A549 (cell line): ENCODE data around the gene POLA1. TPM values are rescaled to one million over a fixed set of nuclear protein-coding genes. Genes with fewer than 3 reads are reported as not detected.
A peak's percentile ranks its signal among the peaks of the same experiment; 100 is the strongest.

ENCODE experiments used
- ATAC-seq, 2 experiments: fragments of 200-7000 bp in 1 of 2; fragments of >200 bp in 1 of 2; cut with Nextera tagmentation in 1 of 2; cut with Tn5 transposase in 1 of 2; 3 replicates each; pipeline versions ENCODE4 v1.8.0 to v1.9.1; 2018 to 2020; ENCODE audit warnings: mild to moderate bottlenecking in 1 of 2, moderate library complexity in 1 of 2
- CTCF ChIA-PET: fragments of 300-600 bp; sonication (Branson Sonifier 250); formaldehyde crosslinking; extraction: SDS; loops from one replicate; lab custom pipeline; 2021; ENCODE audit warnings: antibody characterized with exemption, inconsistent platforms; lab: Yijun Ruan, JAX
- POLR2A ChIA-PET: fragments of 350-600 bp; formaldehyde crosslinking; extraction: SDS; loops from one replicate; lab custom pipeline; 2021; ENCODE audit warnings: antibody characterized with exemption, inconsistent platforms; lab: Yijun Ruan, JAX
- DNase-seq, 2 experiments: peaks; one replicate each; pipeline versions ENCODE4 v3.0.0 to v3.0.0-alpha.2; 2011 to 2016; ENCODE audit warnings: low read depth in 1 of 2, low spot score in 1 of 2
- FAIRE-seq: peaks from 2 replicates; lab custom pipeline; 2011; peaks lifted over from hg19 to GRCh38; lab: Jason Lieb, UNC
- H3K27ac ChIP-seq, 2 experiments: fragments of >200 bp; sonication (Bioruptor Twin); formaldehyde crosslinking; 3 replicates each; pipeline ENCODE4 v1.5.1; 2016 to 2017
- H3K4me1 ChIP-seq: fragments of >200 bp; sonication (Bioruptor Twin); formaldehyde crosslinking; 3 replicates; pipeline ENCODE4 v1.6.1; 2016
- H3K4me2 ChIP-seq: fragments of >200 bp; sonication (Bioruptor Twin); formaldehyde crosslinking; 3 replicates; pipeline ENCODE4 v1.6.1; 2016
- H3K4me3 ChIP-seq: fragments of >200 bp; sonication (Bioruptor Twin); formaldehyde crosslinking; 3 replicates; pipeline ENCODE4 v1.5.1; 2016
- H3K9me3 ChIP-seq: fragments of >200 bp; sonication (Bioruptor Twin); formaldehyde crosslinking; 3 replicates; pipeline ENCODE4 v1.6.1; 2016
- ATOH8 ChIP-seq: fragments of 250-450 bp; sonication (Bioruptor Pico); IDR thresholded peaks from 2 replicates; pipeline ENCODE4 v1.5.0; 2020; ENCODE audit warnings: low read depth, mild to moderate bottlenecking, moderate library complexity
- CBX2 ChIP-seq: fragments of 200-600 bp; sonication (generic); IDR thresholded peaks from 2 replicates; pipeline ENCODE4 v1.6.1; 2016; ENCODE audit warnings: low read depth, mild to moderate bottlenecking, borderline replicate concordance
- CBX8 ChIP-seq: fragments of 200-600 bp; sonication (generic); IDR thresholded peaks from 2 replicates; pipeline ENCODE4 v1.6.1; 2016
- CEBPB ChIP-seq, 2 experiments: fragments of >200 bp in 1 of 2; sonication (Bioruptor Twin) in 1 of 2; formaldehyde crosslinking in 1 of 2; IDR thresholded peaks; 2 replicates each; pipeline ENCODE4 v1.6.1; 2012 to 2016
- CHD4 ChIP-seq: fragments of 200-600 bp; sonication (generic); IDR thresholded peaks from 2 replicates; pipeline ENCODE4 v1.6.1; 2016; ENCODE audit warnings: antibody characterized with exemption, mild to moderate bottlenecking, borderline replicate concordance
- EHF ChIP-seq: fragments of 250-450 bp; sonication (Bioruptor Pico); IDR thresholded peaks from 2 replicates; pipeline ENCODE4 v1.5.0; 2020; ENCODE audit warnings: mild to moderate bottlenecking
- ELK1 ChIP-seq: fragments of 150-350 bp; IDR thresholded peaks from 2 replicates; pipeline ENCODE4 v1.6.1; 2014; ENCODE audit warnings: low read depth, mild to moderate bottlenecking, low read length
- FOSB ChIP-seq: fragments of 250-450 bp; sonication (Bioruptor Pico); IDR thresholded peaks from 2 replicates; pipeline ENCODE4 v1.5.0; 2020; ENCODE audit warnings: mild to moderate bottlenecking, moderate library complexity
- FOXS1 ChIP-seq: fragments of 250-450 bp; sonication (Bioruptor Pico); IDR thresholded peaks from 2 replicates; pipeline ENCODE4 v1.5.0; 2020; ENCODE audit warnings: mild to moderate bottlenecking, moderate library complexity
- HEYL ChIP-seq: fragments of 250-450 bp; sonication (Bioruptor Pico); IDR thresholded peaks from 2 replicates; pipeline ENCODE4 v1.8.0; 2021; ENCODE audit warnings: mild to moderate bottlenecking, moderate library complexity
- HOXB13 ChIP-seq: fragments of 250-450 bp; sonication (Bioruptor Pico); IDR thresholded peaks from 2 replicates; pipeline ENCODE4 v1.5.0; 2020; ENCODE audit warnings: low read depth, mild to moderate bottlenecking, moderate library complexity
- JUNB ChIP-seq: fragments of >200 bp; sonication (Bioruptor Twin); formaldehyde crosslinking; IDR thresholded peaks from 2 replicates; pipeline ENCODE4 v1.6.1; 2016
- KDM1A ChIP-seq: fragments of 200-600 bp; sonication (generic); IDR thresholded peaks from 2 replicates; pipeline ENCODE4 v1.6.1; 2016; ENCODE audit warnings: low read depth, mild to moderate bottlenecking
- MAFK ChIP-seq: fragments of 450-650 bp; IDR thresholded peaks from 2 replicates; pipeline ENCODE4 v1.6.1; 2014; ENCODE audit not compliant: partially characterized antibody
- MAX ChIP-seq: IDR thresholded peaks from 2 replicates; pipeline ENCODE4 v1.6.1; 2012
- MYC ChIP-seq: IDR thresholded peaks from 2 replicates; pipeline ENCODE4 v1.6.1; 2012; ENCODE audit warnings: mild to moderate bottlenecking, inconsistent platforms, low read length, improper control_type of control experiment, borderline replicate concordance
- POLR2A ChIP-seq: IDR thresholded peaks from 2 replicates; pipeline ENCODE4 v1.6.1; 2012; ENCODE audit warnings: mild to moderate bottlenecking, low read length
- RARB ChIP-seq: fragments of 250-450 bp; sonication (Bioruptor Pico); IDR thresholded peaks from 2 replicates; pipeline ENCODE4 v1.8.0; 2021; ENCODE audit warnings: mild to moderate bottlenecking, moderate library complexity
- RNF2 ChIP-seq: fragments of 200-600 bp; sonication (generic); IDR thresholded peaks from 2 replicates; pipeline ENCODE4 v1.6.1; 2016; ENCODE audit warnings: low read depth, mild to moderate bottlenecking, antibody characterized with exemption, moderate library complexity, borderline replicate concordance
- SMC3 ChIP-seq: fragments of >200 bp; sonication (Bioruptor Twin); formaldehyde crosslinking; IDR thresholded peaks from 3 replicates; pipeline ENCODE4 v1.6.1; 2018; ENCODE audit warnings: inconsistent platforms
- SREBF2 ChIP-seq: fragments of 450-650 bp; IDR thresholded peaks from 2 replicates; pipeline ENCODE4 v1.6.1; 2014; ENCODE audit warnings: mild to moderate bottlenecking, moderate library complexity
- TP53 ChIP-seq: fragments of 250-450 bp; sonication (Bioruptor Pico); IDR thresholded peaks from 2 replicates; pipeline ENCODE4 v1.5.0; 2021; ENCODE audit warnings: mild to moderate bottlenecking, moderate library complexity
- ZC3H11A ChIP-seq: fragments of 450-650 bp; IDR thresholded peaks from 2 replicates; pipeline ENCODE4 v1.6.1; 2014; ENCODE audit warnings: antibody characterized with exemption, mild to moderate bottlenecking
- WGBS: methylation state at CpG from one replicate; pipeline ENCODE4 v1.1.6; 2017; ENCODE audit errors: missing lambda C conversion rate; 5-methylcytosine and 5-hydroxymethylcytosine counted together
- polyA plus RNA-seq, 4 experiments: library from polyadenylated mRNA; depleted of rRNA in 3 of 4; stranded (reverse); fragments of >200 nt; fragmentation: RNase III in 1 of 4; extraction: RNeasy Plus Mini Kit Qiagen cat#74134 plus additional on column Dnase treatment in 1 of 4; gene quantifications; 2 replicates in 3 of 4; 3 replicates in 1 of 4; pipeline ENCODE4 v1.2.3, GENCODE V29; 2011 to 2017
- TF ChIP-seq, protein P1 (sequence below): fragments of >200 bp; sonication (Bioruptor Twin); formaldehyde crosslinking; IDR thresholded peaks from 2 replicates; pipeline ENCODE4 v1.6.1; 2016
- TF ChIP-seq, protein P2 (sequence below): IDR thresholded peaks from 2 replicates; pipeline ENCODE4 v1.6.1; 2012; ENCODE audit warnings: low read depth, borderline replicate concordance

Gene POLA1
- polyA plus RNA-seq, 2 of the 4 experiments (the other 2 are of a cell fraction): 8.8 to 17.5 TPM

- peak overlapping the region; percentile 41 for H3K4me3 ChIP-seq
- peak overlapping the region in 1 of 2 experiments; percentile 76; a peak in 3 of 6 replicates for H3K27ac ChIP-seq
- WGBS: 83% methylated on average over 17 of the region's 17 CpGs
- POLR2A ChIA-PET: no interaction called here
- ATAC-seq (no peak), DNase-seq (no peak), FAIRE-seq (peak; percentile 28)
- CTCF ChIA-PET: interaction anchor here (1.3 to 2.5 kb wide), 3 partner anchors 8 to 646 kb away, joined by 5 to 8 read pairs (median 6); no protein-coding TSS in a partner anchor
- H3K9me3 ChIP-seq: no peaks in the 10 kb centered on the region
- TF ChIP-seq, protein P1, sequence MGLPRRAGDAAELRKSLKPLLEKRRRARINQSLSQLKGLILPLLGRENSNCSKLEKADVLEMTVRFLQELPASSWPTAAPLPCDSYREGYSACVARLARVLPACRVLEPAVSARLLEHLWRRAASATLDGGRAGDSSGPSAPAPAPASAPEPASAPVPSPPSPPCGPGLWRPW: no peak
- TF ChIP-seq FOSB (CRISPR knock-in tag) (no peak), EHF (CRISPR knock-in tag) (no peak), MYC (no peak), ZC3H11A (no peak), CHD4 (no peak), CBX2 (no peak), FOXS1 (no peak), MAFK (no peak), SREBF2 (no peak), HEYL (CRISPR knock-in tag) (no peak), SMC3 (no peak), CEBPB (IDR thresholded peaks at IDR 0.05) (no peak), RNF2 (no peak), POLR2A (no peak), TP53 (no peak), HOXB13 (no peak), ELK1 (no peak), JUNB (no peak), ATOH8 (no peak)
- peaks cover 17% of the 10 kb centered on the region for H3K4me1 ChIP-seq
- H3K4me2 ChIP-seq: peak overlapping the region; percentile 71
Observed at GRCh38 chrX:25016938-25017598, 323.4 kb downstream of the POLA1 start.

DNA sequence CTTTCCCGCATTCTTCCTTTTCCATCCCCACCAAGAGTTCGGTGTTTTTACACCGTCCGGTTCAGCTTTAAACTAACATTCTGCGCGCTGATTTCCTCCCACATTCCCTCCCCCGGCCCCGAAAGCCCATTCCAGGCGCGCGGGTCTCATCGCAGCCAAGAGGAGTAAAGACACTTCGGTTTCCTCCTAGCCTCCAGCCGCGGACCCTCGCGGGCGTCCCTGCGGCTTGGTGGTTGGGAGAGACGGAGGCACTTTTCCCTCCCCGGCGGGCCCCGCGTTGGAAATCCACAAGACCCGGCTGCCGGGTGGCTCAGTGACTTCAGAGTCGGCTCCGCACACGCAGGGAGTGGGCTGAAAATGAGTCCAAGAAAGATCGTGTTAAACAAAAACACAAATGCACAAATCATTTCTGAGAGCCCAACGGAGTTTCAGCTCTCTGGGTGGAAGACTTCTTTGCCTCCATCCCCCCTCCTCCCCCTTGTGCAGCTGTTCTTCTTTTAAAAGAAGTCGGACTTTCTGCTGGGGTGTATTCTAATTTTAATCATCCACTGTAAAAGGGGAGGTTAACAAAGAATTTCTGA, 324.0 kb downstream of the POLA1 start:
- CTCF ChIA-PET: interaction anchor here (0.7 to 2.5 kb wide), 2 partner anchors 9 to 179 kb away, joined by 3 to 6 read pairs; no protein-coding TSS in a partner anchor
- TF ChIP-seq, protein P2, sequence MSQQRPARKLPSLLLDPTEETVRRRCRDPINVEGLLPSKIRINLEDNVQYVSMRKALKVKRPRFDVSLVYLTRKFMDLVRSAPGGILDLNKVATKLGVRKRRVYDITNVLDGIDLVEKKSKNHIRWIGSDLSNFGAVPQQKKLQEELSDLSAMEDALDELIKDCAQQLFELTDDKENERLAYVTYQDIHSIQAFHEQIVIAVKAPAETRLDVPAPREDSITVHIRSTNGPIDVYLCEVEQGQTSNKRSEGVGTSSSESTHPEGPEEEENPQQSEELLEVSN: 0 out of 2 replicates have a peak, but pooled peaks have one; percentile 63
- TF ChIP-seq KDM1A (no peak), RARB (no peak), CBX8 (0 out of 2 replicates have a peak, but pooled peaks have one; percentile 24), MAX (no peak)

More for the DNA sequence above, 324.0 kb downstream of the POLA1 start:
- Histone ChIP-seq H3K9me3 (no peaks in the 10 kb centered on the region), H3K4me3 (peak overlapping the region; percentile 41), H3K27ac (peak overlapping the region; percentile 43 to 76; a peak in 5 of 6 replicates), H3K4me1 (peaks cover 20% of the 10 kb centered on the region), H3K4me2 (peak overlapping the region; percentile 71)
- POLR2A ChIA-PET: no interaction called here
- FAIRE-seq (no peak), DNase-seq (no peak), ATAC-seq (no peak)
- WGBS: 7% methylated on average over 32 of the region's 32 CpGs
